Esophagus muscularis mucosa (tissue), 3 donors: Measurements from ENCODE around the gene PTPRT.

Experiments
- CTCF ChIP-seq, 3 experiments: fragments of 200-600 bp in 2 of 3; fragments of 450-650 bp in 1 of 3; sonication (generic) in 2 of 3; IDR thresholded peaks; one replicate each; pipeline ENCODE4 v1.5.1; 2017 to 2019; ENCODE audit warnings: antibody characterized with exemption in 3 of 3, mild to moderate bottlenecking in 2 of 3, moderate library complexity in 1 of 3
- POLR2A ChIP-seq: fragments of 450-650 bp; IDR thresholded peaks from one replicate; pipeline ENCODE4 v1.6.1; 2017; ENCODE audit warnings: antibody characterized with exemption, moderate library complexity, mild to moderate bottlenecking, low read depth
- POLR2AphosphoS5 ChIP-seq, 2 donors: sonication (generic); formaldehyde crosslinking; IDR thresholded peaks; one replicate each; pipeline ENCODE4 v1.6.1; 2017; ENCODE audit warnings: antibody characterized with exemption in 2 of 2

GRCh38 chr20:42430598-42430997 lies 759.1 kb downstream of the PTPRT start:
- TF ChIP-seq CTCF (IDR thresholded peaks at IDR 0.05) (no peak), POLR2AphosphoS5 (IDR thresholded peaks at IDR 0.05) (no peak), POLR2A (no peak)
